ENCODE results near the gene IMMP1L. TPM values are rescaled to one million over a fixed set of nuclear protein-coding genes. Genes with fewer than 3 reads are reported as not detected.
"Not testable (repeated sequence)": the region's sequence is repeated elsewhere in the genome, so short reads cannot be mapped to it uniquely, and the experiment has no call there.

IMMP1L gene
- total RNA-seq: 20.9 TPM

GRCh38 chr11:31509429-31510345 lies at the start of gene IMMP1L, which contains the start of gene ELP4:
TSS of gene IMMP1L (minus strand) at chr11:31509622. CDS start at chr11:31463276, 46,346 bp downstream.
TSS of gene ELP4 (plus strand) at chr11:31509767. CDS start at chr11:31509785, 18 bp downstream.
- peak; percentile 97 for DNase-seq

GRCh38 chr11:31558001-31558400 lies 48.6 kb upstream of the IMMP1L start:
- no peak for DNase-seq

- DNase-seq: no peak
These were observed 46.5 kb upstream of the IMMP1L start for GRCh38 chr11:31555938-31556337.

- DNase-seq: no peak
These were observed 33.4 kb upstream of the IMMP1L start for GRCh38 chr11:31542862-31543261.

- no peak for DNase-seq
These were observed 26.1 kb upstream of the IMMP1L start for GRCh38 chr11:31535479-31535878.

GRCh38 chr11:31531293-31531692 lies 21.9 kb upstream of the IMMP1L start:
- no peak for DNase-seq

GRCh38 chr11:31529701-31530100 lies 20.3 kb upstream of the IMMP1L start:
- no peak for DNase-seq

- no peak for DNase-seq
These were observed 19.8 kb upstream of the IMMP1L start for GRCh38 chr11:31529189-31529588.

- no peak for DNase-seq
These were observed 12.2 kb upstream of the IMMP1L start for GRCh38 chr11:31521497-31522150.

GRCh38 chr11:31512117-31512516 lies 2.7 kb upstream of the IMMP1L start:
- DNase-seq: no peak

- DNase-seq: no peak
These were observed 382 bp downstream of the IMMP1L start for GRCh38 chr11:31509051-31509428.

GRCh38 chr11:31500560-31500959 lies 8.9 kb downstream of the IMMP1L start:
- DNase-seq: no peak

- DNase-seq: no peak
These were observed 9.7 kb downstream of the IMMP1L start for GRCh38 chr11:31499576-31500178.

GRCh38 chr11:31493762-31494161 lies 15.7 kb downstream of the IMMP1L start:
- not testable (repeated sequence) for DNase-seq

- no peak for DNase-seq
These were observed 16.2 kb downstream of the IMMP1L start for GRCh38 chr11:31493235-31493634.

- DNase-seq: no peak
These were observed 17.0 kb downstream of the IMMP1L start for GRCh38 chr11:31492320-31492913.

- peak; percentile 20 for DNase-seq
These were observed 21.6 kb downstream of the IMMP1L start for GRCh38 chr11:31487848-31488247.

- no peak for DNase-seq
These were observed 24.9 kb downstream of the IMMP1L start for GRCh38 chr11:31484497-31484896.

GRCh38 chr11:31480930-31481329 lies 28.5 kb downstream of the IMMP1L start:
- DNase-seq: no peak

- DNase-seq: no peak
These were observed 30.4 kb downstream of the IMMP1L start for GRCh38 chr11:31479066-31479465.

GRCh38 chr11:31478223-31478590 lies 31.2 kb downstream of the IMMP1L start:
- no peak for DNase-seq

GRCh38 chr11:31477528-31478222 lies 31.7 kb downstream of the IMMP1L start:
- no peak for DNase-seq

Data from skin of body (tissue), 2 donors.